PFSK-1 (cell line): ENCODE measurements around the gene JAG1.

Experiments used
- POLR2AphosphoS5 ChIP-seq: IDR thresholded peaks from 2 replicates; pipeline ENCODE4 v1.6.1; 2012; ENCODE audit warnings: low read depth, mild to moderate bottlenecking, control low read depth, low read length, moderate library complexity
- SIN3A ChIP-seq: IDR thresholded peaks from 2 replicates; pipeline ENCODE4 v1.6.1; 2012; ENCODE audit warnings: mild to moderate bottlenecking, low read length, moderate library complexity, borderline replicate concordance; ENCODE audit not compliant: insufficient read depth
- TAF1 ChIP-seq: IDR thresholded peaks from 2 replicates; pipeline ENCODE4 v1.6.1; 2012; ENCODE audit warnings: low read length, control low read depth, borderline replicate concordance; ENCODE audit not compliant: insufficient read depth
- TF ChIP-seq, protein P1 (sequence below), 2 experiments: IDR thresholded peaks; 2 replicates each; pipeline versions ENCODE4 v1.6.1 to v1.8.0; 2011 to 2012; ENCODE audit warnings: low read depth in 2 of 2, low read length in 2 of 2, control low read depth in 1 of 2, inconsistent platforms in 1 of 2, mild to moderate bottlenecking in 1 of 2, moderate library complexity in 1 of 2; ENCODE audit not compliant: insufficient read depth in 1 of 2

GRCh38 chr20:10645205-10645570, 28.6 kb downstream of the JAG1 start:
- TF ChIP-seq SIN3A = no peak
- TF ChIP-seq POLR2AphosphoS5 = no peak
- TF ChIP-seq, protein P1, sequence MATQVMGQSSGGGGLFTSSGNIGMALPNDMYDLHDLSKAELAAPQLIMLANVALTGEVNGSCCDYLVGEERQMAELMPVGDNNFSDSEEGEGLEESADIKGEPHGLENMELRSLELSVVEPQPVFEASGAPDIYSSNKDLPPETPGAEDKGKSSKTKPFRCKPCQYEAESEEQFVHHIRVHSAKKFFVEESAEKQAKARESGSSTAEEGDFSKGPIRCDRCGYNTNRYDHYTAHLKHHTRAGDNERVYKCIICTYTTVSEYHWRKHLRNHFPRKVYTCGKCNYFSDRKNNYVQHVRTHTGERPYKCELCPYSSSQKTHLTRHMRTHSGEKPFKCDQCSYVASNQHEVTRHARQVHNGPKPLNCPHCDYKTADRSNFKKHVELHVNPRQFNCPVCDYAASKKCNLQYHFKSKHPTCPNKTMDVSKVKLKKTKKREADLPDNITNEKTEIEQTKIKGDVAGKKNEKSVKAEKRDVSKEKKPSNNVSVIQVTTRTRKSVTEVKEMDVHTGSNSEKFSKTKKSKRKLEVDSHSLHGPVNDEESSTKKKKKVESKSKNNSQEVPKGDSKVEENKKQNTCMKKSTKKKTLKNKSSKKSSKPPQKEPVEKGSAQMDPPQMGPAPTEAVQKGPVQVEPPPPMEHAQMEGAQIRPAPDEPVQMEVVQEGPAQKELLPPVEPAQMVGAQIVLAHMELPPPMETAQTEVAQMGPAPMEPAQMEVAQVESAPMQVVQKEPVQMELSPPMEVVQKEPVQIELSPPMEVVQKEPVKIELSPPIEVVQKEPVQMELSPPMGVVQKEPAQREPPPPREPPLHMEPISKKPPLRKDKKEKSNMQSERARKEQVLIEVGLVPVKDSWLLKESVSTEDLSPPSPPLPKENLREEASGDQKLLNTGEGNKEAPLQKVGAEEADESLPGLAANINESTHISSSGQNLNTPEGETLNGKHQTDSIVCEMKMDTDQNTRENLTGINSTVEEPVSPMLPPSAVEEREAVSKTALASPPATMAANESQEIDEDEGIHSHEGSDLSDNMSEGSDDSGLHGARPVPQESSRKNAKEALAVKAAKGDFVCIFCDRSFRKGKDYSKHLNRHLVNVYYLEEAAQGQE (IDR thresholded peaks at IDR 0.05; ENCODE audit: insufficient read depth in 1 of 2, low read depth in 2 of 2, low read length in 2 of 2) = no peak
- no peak for TF ChIP-seq TAF1
